H1 (cell line): ENCODE results near the gene CACNA2D4. TPM values are rescaled to one million over a fixed set of nuclear protein-coding genes. Genes with fewer than 3 reads are reported as not detected.

Experiments
- CTCF ChIA-PET: fragments of 300-600 bp; sonication (Branson Sonifier 250); formaldehyde crosslinking; loops from one replicate; lab custom pipeline; 2021; ENCODE audit not compliant: partially characterized antibody; lab: Charles Lee
- POLR2A ChIA-PET: fragments of 300-600 bp; sonication (Branson Sonifier 250); formaldehyde crosslinking; loops from one replicate; lab custom pipeline; 2021; ENCODE audit warnings: inconsistent platforms; ENCODE audit not compliant: partially characterized antibody; lab: Charles Lee
- DNase-seq, 2 experiments: peaks; one replicate each; pipeline versions ENCODE4 v3.0.0 to v3.0.0-alpha.2; 2010 to 2022; ENCODE audit warnings: low spot score in 2 of 2, low read depth in 1 of 2, mixed read lengths in 1 of 2
- FAIRE-seq: peaks from 2 replicates; lab custom pipeline; 2011; peaks lifted over from hg19 to GRCh38; lab: Jason Lieb, UNC
- H2AFZ ChIP-seq: 2 replicates; pipeline ENCODE4 v1.8.1; 2012; ENCODE audit warnings: low read length, inconsistent platforms
- H2AK5ac ChIP-seq: 2 replicates; pipeline ENCODE4 v1.6.1; 2013; ENCODE audit warnings: low read depth, low read length
- H2BK120ac ChIP-seq: replicated peaks from 2 replicates; pipeline ENCODE3; 2013; ENCODE audit warnings: low read depth, low read length, inconsistent platforms
- H2BK12ac ChIP-seq: 2 replicates; pipeline ENCODE4 v1.6.1; 2013; ENCODE audit warnings: low read depth, low read length
- H2BK15ac ChIP-seq: 2 replicates; pipeline ENCODE4 v1.6.1; 2013; ENCODE audit warnings: low read length
- H2BK20ac ChIP-seq: 2 replicates; pipeline ENCODE4 v1.6.1; 2013; ENCODE audit warnings: low read length
- H2BK5ac ChIP-seq: 2 replicates; pipeline ENCODE4 v1.6.1; 2013; ENCODE audit warnings: low read depth, low read length
- H3K14ac ChIP-seq: 2 replicates; pipeline ENCODE4 v1.6.1; 2013; ENCODE audit warnings: inconsistent platforms; ENCODE audit not compliant: insufficient read length
- H3K18ac ChIP-seq: 2 replicates; pipeline ENCODE4 v1.6.1; 2013; ENCODE audit warnings: low read length; ENCODE audit errors: extremely low read depth
- H3K23ac ChIP-seq: 2 replicates; pipeline ENCODE4 v1.6.1; 2013; ENCODE audit warnings: inconsistent platforms; ENCODE audit not compliant: insufficient read length
- H3K23me2 ChIP-seq: 2 replicates; pipeline ENCODE4 v1.6.1; 2013; ENCODE audit warnings: low read depth, low read length
- H3K27ac ChIP-seq: 2 replicates; pipeline ENCODE4 v1.6.1; 2011; ENCODE audit warnings: low read depth, low read length, inconsistent platforms
- H3K27me3 ChIP-seq, 4 experiments: replicated peaks in 1 of 4; 1 replicate in 1 of 4; 2 replicates in 3 of 4; pipeline versions ENCODE4 v1.6.1 to v1.8.1; 2011 to 2013; ENCODE audit warnings: low read length in 3 of 4, mild to moderate bottlenecking in 3 of 4, inconsistent platforms in 2 of 4, mixed read lengths in 2 of 4, moderate library complexity in 1 of 4; ENCODE audit not compliant: control insufficient read depth in 3 of 4, insufficient read depth in 3 of 4; ENCODE audit errors: extremely low read depth in 1 of 4
- H3K36me3 ChIP-seq, 4 experiments: 2 replicates each; pipeline versions ENCODE4 v1.6.1 to v1.8.1; 2011 to 2013; ENCODE audit warnings: mild to moderate bottlenecking in 4 of 4, low read length in 3 of 4, moderate library complexity in 2 of 4, control low read depth in 1 of 4, inconsistent platforms in 1 of 4; ENCODE audit not compliant: insufficient read depth in 4 of 4, control insufficient read depth in 2 of 4
- H3K4ac ChIP-seq: replicated peaks from 2 replicates; pipeline ENCODE3; 2013; ENCODE audit warnings: low read length, low read depth, mixed read lengths, inconsistent platforms; ENCODE audit not compliant: insufficient read length
- H3K4me1 ChIP-seq, 4 experiments: replicated peaks in 1 of 4; 1 replicate in 1 of 4; 2 replicates in 3 of 4; pipeline versions ENCODE4 v1.6.1 to v1.8.1; 2011 to 2013; ENCODE audit warnings: low read length in 3 of 4, inconsistent platforms in 2 of 4, mixed read lengths in 1 of 4; ENCODE audit not compliant: insufficient read depth in 4 of 4, control insufficient read depth in 3 of 4
- H3K4me2 ChIP-seq, 2 experiments: 2 replicates each; pipeline versions ENCODE4 v1.6.1 to v1.8.1; 2011 to 2013; ENCODE audit warnings: low read depth in 2 of 2, low read length in 2 of 2, control low read depth in 1 of 2, inconsistent platforms in 1 of 2, mild to moderate bottlenecking in 1 of 2; ENCODE audit not compliant: insufficient read depth in 1 of 2
- H3K4me3 ChIP-seq, 4 experiments: fragments of 200-600, 300-600 bp in 1 of 4; sonication (generic), shearing (Covaris generic), sonication (Bioruptor Twin) in 1 of 4; 2 replicates each; pipeline versions ENCODE4 v1.5.1 to v1.8.1; 2011 to 2016; ENCODE audit warnings: low read length in 4 of 4, low read depth in 3 of 4, control low read depth in 2 of 4, inconsistent platforms in 2 of 4, mild to moderate bottlenecking in 2 of 4, mixed read lengths in 1 of 4, moderate library complexity in 1 of 4; ENCODE audit not compliant: insufficient read depth in 2 of 4; ENCODE audit errors: extremely low read depth in 1 of 4
- H3K56ac ChIP-seq: replicated peaks from 2 replicates; pipeline ENCODE3; 2013; ENCODE audit warnings: low read depth, mild to moderate bottlenecking, mixed read lengths, low read length, inconsistent platforms; ENCODE audit not compliant: insufficient read length
- H3K79me1 ChIP-seq: 2 replicates; pipeline ENCODE4 v1.6.1; 2013; ENCODE audit warnings: low read depth, low read length, control low read depth
- H3K79me2 ChIP-seq, 2 experiments: 2 replicates each; pipeline versions ENCODE4 v1.6.1 to v1.8.1; 2012 to 2013; ENCODE audit warnings: low read length in 2 of 2, mild to moderate bottlenecking in 2 of 2, inconsistent platforms in 1 of 2; ENCODE audit not compliant: insufficient read depth in 2 of 2, control insufficient read depth in 1 of 2
- H3K9ac ChIP-seq, 4 experiments: replicated peaks in 1 of 4; 1 replicate in 1 of 4; 2 replicates in 3 of 4; pipeline versions ENCODE4 v1.6.1 to v1.8.1; 2011 to 2013; ENCODE audit warnings: low read depth in 3 of 4, low read length in 3 of 4, control low read depth in 2 of 4, mild to moderate bottlenecking in 2 of 4, moderate library complexity in 2 of 4, inconsistent platforms in 1 of 4; ENCODE audit errors: extremely low read depth in 1 of 4
- H3K9me3 ChIP-seq, 2 experiments: 2 replicates each; pipeline versions ENCODE4 v1.6.1 to v1.8.1; 2012 to 2013; ENCODE audit warnings: mild to moderate bottlenecking in 2 of 2, moderate library complexity in 2 of 2, control low read depth in 1 of 2, inconsistent platforms in 1 of 2, low read depth in 1 of 2, low read length in 1 of 2, mixed read lengths in 1 of 2; ENCODE audit not compliant: insufficient read depth in 2 of 2
- H4K20me1 ChIP-seq, 2 experiments: replicated peaks in 1 of 2; 2 replicates each; pipeline versions ENCODE3 to v1.8.1; 2011 to 2013; ENCODE audit warnings: inconsistent platforms in 2 of 2, low read length in 2 of 2, mild to moderate bottlenecking in 1 of 2; ENCODE audit not compliant: insufficient read depth in 2 of 2, control insufficient read depth in 1 of 2
- H4K5ac ChIP-seq: 2 replicates; pipeline ENCODE4 v1.6.1; 2013; ENCODE audit warnings: low read length, low read depth, mixed read lengths, inconsistent platforms; ENCODE audit not compliant: insufficient read length
- H4K8ac ChIP-seq: 2 replicates; pipeline ENCODE4 v1.8.0; 2013; ENCODE audit warnings: mild to moderate bottlenecking, moderate library complexity, low read length, inconsistent platforms; ENCODE audit not compliant: insufficient read depth; ENCODE audit errors: extremely low read depth
- H4K91ac ChIP-seq: replicated peaks from 2 replicates; pipeline ENCODE3; 2013; ENCODE audit warnings: low read length, mixed read lengths, inconsistent platforms; ENCODE audit not compliant: insufficient read length
- ASH2L ChIP-seq: fragments of 200-600, 300-600 bp; sonication (generic); IDR thresholded peaks from one replicate; pipeline ENCODE4 v1.7.1; 2017; ENCODE audit warnings: low read length
- BCL11A ChIP-seq, 2 experiments: IDR thresholded peaks; one replicate each; pipeline ENCODE4 v1.6.1; 2011; ENCODE audit warnings: low read depth in 2 of 2, low read length in 2 of 2, mild to moderate bottlenecking in 2 of 2
- BRCA1 ChIP-seq: IDR thresholded peaks from 2 replicates; pipeline ENCODE4 v1.6.1; 2012; ENCODE audit warnings: low read depth, low read length, improper control_type of control experiment
- E2F6 ChIP-seq: IDR thresholded peaks from 2 replicates; pipeline ENCODE4 v1.6.1; 2012; ENCODE audit warnings: inconsistent platforms
- JUN ChIP-seq: IDR thresholded peaks from 2 replicates; pipeline ENCODE4 v1.6.1; 2011; ENCODE audit warnings: low read depth, mild to moderate bottlenecking, improper control_type of control experiment, low read length
- KDM1A ChIP-seq: fragments of 200-600, 300-600 bp; sonication (generic); IDR thresholded peaks from 2 replicates; pipeline ENCODE4 v1.7.1; 2016; ENCODE audit warnings: mild to moderate bottlenecking, low read length, borderline replicate concordance
- KDM4A ChIP-seq: IDR thresholded peaks from one replicate; pipeline ENCODE4 v1.7.1; 2012; ENCODE audit warnings: low read depth, mild to moderate bottlenecking, moderate library complexity, low read length, inconsistent platforms; ENCODE audit not compliant: severe bottlenecking
- POLR2A ChIP-seq, 2 experiments: IDR thresholded peaks; 1 replicate in 1 of 2; 2 replicates in 1 of 2; pipeline ENCODE4 v1.6.1; 2011; ENCODE audit warnings: low read depth in 2 of 2, low read length in 2 of 2, mild to moderate bottlenecking in 2 of 2; ENCODE audit errors: control extremely low read depth in 1 of 2
- RXRA ChIP-seq: IDR thresholded peaks from 2 replicates; pipeline ENCODE4 v1.6.1; 2011; ENCODE audit warnings: low read depth, mild to moderate bottlenecking, low read length, moderate library complexity; ENCODE audit not compliant: insufficient read depth
- SRF ChIP-seq: IDR thresholded peaks from 2 replicates; pipeline ENCODE4 v1.6.1; 2011; ENCODE audit warnings: mild to moderate bottlenecking, low read depth, low read length, moderate library complexity
- WGBS, 2 experiments: shearing (Covaris generic) in 1 of 2; methylation state at CpG; one replicate each; pipeline versions ENCODE4 v1.1.6 to v1.1.7; 2013 to 2015; ENCODE audit warnings: low lambda C conversion rate in 2 of 2, mixed read lengths in 2 of 2, inconsistent platforms in 1 of 2, low coverage in 1 of 2, missing lambda C conversion rate in 1 of 2; ENCODE audit not compliant: insufficient replicate concordance in 2 of 2, insufficient coverage in 1 of 2, insufficient read length in 1 of 2; ENCODE audit errors: extremely low coverage in 1 of 2, missing lambda C conversion rate in 1 of 2; 5-methylcytosine and 5-hydroxymethylcytosine counted together
- polyA plus RNA-seq, 7 experiments: library from polyadenylated mRNA; depleted of rRNA in 3 of 7; stranded (reverse) in 5 of 7; unstranded in 2 of 7; fragments of >200 nt in 5 of 7; fragments of 200-250 nt in 2 of 7; gene quantifications; 1 replicate in 5 of 7; 2 replicates in 1 of 7; 4 replicates in 1 of 7; pipeline versions ENCODE4 v1.2.1 to v1.2.3, GENCODE V29; 2011 to 2013; ENCODE audit warnings: missing spikeins in 2 of 7, mixed read lengths in 2 of 7
- total RNA-seq: library from RNA; stranded (reverse); fragmentation: NEBNext Ultra II Directional; extraction: Animal tissue kit (Norgen Biotek cat#: 25700); gene quantifications from 2 replicates; pipeline ENCODE4 v1.2.1, GENCODE V29; 2021

The CACNA2D4 gene
- total and polyA plus RNA-seq, 2 of the 8 experiments (the other 6 are each of a cell fraction or from before 2014, with no cell fraction given): 0.44 to 0.88 TPM

GRCh38 chr12:1907652-1908611 lies 10.5 kb downstream of the CACNA2D4 start:
- no peak overlapping the region for H2BK5ac ChIP-seq
- H2BK12ac ChIP-seq: no peak overlapping the region
- H2AK5ac ChIP-seq: no peak overlapping the region
- no peak overlapping the region for H2BK15ac ChIP-seq
- POLR2A ChIA-PET: interaction anchor here (0.6 to 0.8 kb wide), 2 partner anchors 8 to 91 kb away, joined by 3 to 6 read pairs; no protein-coding TSS in a partner anchor
- H3K23ac ChIP-seq: no peak overlapping the region
- H4K91ac ChIP-seq: no peak overlapping the region
- no peaks in the 10 kb centered on the region for H4K20me1 ChIP-seq
- H2AFZ ChIP-seq: no peak overlapping the region
- no peaks in the 10 kb centered on the region for H3K36me3 ChIP-seq
- no peak overlapping the region for H4K5ac ChIP-seq
- no peak overlapping the region for H3K18ac ChIP-seq
- H3K27me3 ChIP-seq: no peaks in the 10 kb centered on the region
- H3K14ac ChIP-seq: no peak overlapping the region
- no peaks in the 10 kb centered on the region for H3K4me1 ChIP-seq
- FAIRE-seq (no peak), DNase-seq (peak in 1 of 2 experiments; percentile 42)
- no peak overlapping the region for H3K4me2 ChIP-seq
- H2BK120ac ChIP-seq: no peak overlapping the region
- WGBS, 2 experiments: 93% methylated on average over 59 of the region's 67 CpGs; no CpG with 5 or more reads in 1 of the 2 experiments
- H3K4me3 ChIP-seq: no peak overlapping the region
- 0 out of 2 replicates have a peak, but pooled peaks cover 3% of the 10 kb centered on the region for H3K23me2 ChIP-seq
- H3K79me2 ChIP-seq: no peaks in the 10 kb centered on the region
- no peak overlapping the region for H3K9ac ChIP-seq
- CTCF ChIA-PET: no interaction called here
- H3K27ac ChIP-seq: no peak overlapping the region
- H2BK20ac ChIP-seq: no peak overlapping the region
- H3K4ac ChIP-seq: no peak overlapping the region
- peaks cover 0 to 3% of the 10 kb centered on the region in 2 experiments; a peak in 2 of 4 replicates for H3K9me3 ChIP-seq
- peak overlapping the region; percentile 35; the same call in 1 of the 2 replicates for H4K8ac ChIP-seq
- no peak overlapping the region for H3K56ac ChIP-seq
- no peaks in the 10 kb centered on the region for H3K79me1 ChIP-seq
- TF ChIP-seq KDM1A (no peak), POLR2A (IDR thresholded peaks at IDR 0.05; ENCODE audit: control extremely low read depth in 1 of 2, low read depth in 2 of 2, low read length in 2 of 2) (no peak), ASH2L (no peak), BCL11A (IDR thresholded peaks at IDR 0.05; ENCODE audit: low read depth in 2 of 2, low read length in 2 of 2) (no peak), KDM4A (no peak), SRF (no peak), RXRA (no peak), BRCA1 (no peak), E2F6 (no peak), JUN (no peak)
